Hepatocyte (in vitro differentiated cells): ENCODE data around the gene SND1. TPM values are rescaled to one million over a fixed set of nuclear protein-coding genes. Genes with fewer than 3 reads are reported as not detected.

Experiments
- DNase-seq: peaks from one replicate; pipeline ENCODE4 v3.0.0-alpha.2; 2016; ENCODE audit warnings: low spot score
- H2AFZ ChIP-seq: fragments of 200-600 bp; sonication (generic); 2 replicates; pipeline ENCODE4 v1.6.0; 2016; ENCODE audit warnings: antibody characterized with exemption, mild to moderate bottlenecking
- H3K27ac ChIP-seq: fragments of 200-600 bp; sonication (generic); 2 replicates; pipeline ENCODE4 v1.5.1; 2016; ENCODE audit warnings: mild to moderate bottlenecking
- H3K27me3 ChIP-seq: fragments of 200-600 bp; sonication (generic); 2 replicates; pipeline ENCODE4 v1.6.1; 2016
- H3K36me3 ChIP-seq: fragments of 200-600 bp; sonication (generic); replicated peaks from 2 replicates; pipeline ENCODE4 v1.5.1; 2016; ENCODE audit warnings: low read depth; ENCODE audit not compliant: insufficient read depth
- H3K4me1 ChIP-seq: fragments of 200-600 bp; sonication (generic); 2 replicates; pipeline ENCODE4 v1.5.1; 2016; ENCODE audit warnings: mild to moderate bottlenecking, moderate library complexity; ENCODE audit not compliant: insufficient read depth
- H3K4me2 ChIP-seq: fragments of 200-600 bp; sonication (generic); 2 replicates; pipeline ENCODE4 v1.6.0; 2016
- H3K4me3 ChIP-seq: fragments of 200-600 bp; sonication (generic); 2 replicates; pipeline ENCODE4 v1.5.1; 2016; ENCODE audit warnings: mild to moderate bottlenecking
- H3K79me2 ChIP-seq: fragments of 200-600 bp; sonication (generic); 2 replicates; pipeline ENCODE4 v1.6.0; 2017; ENCODE audit warnings: mild to moderate bottlenecking
- H3K9me2 ChIP-seq: fragments of 200-600 bp; sonication (generic); replicated peaks from 2 replicates; pipeline ENCODE4 v1.6.0; 2017; ENCODE audit warnings: mild to moderate bottlenecking; ENCODE audit not compliant: insufficient read depth
- H3K9me3 ChIP-seq: fragments of 200-600 bp; sonication (generic); 2 replicates; pipeline ENCODE4 v1.5.1; 2016; ENCODE audit warnings: low read depth, mild to moderate bottlenecking
- H4K20me1 ChIP-seq: fragments of 200-600 bp; sonication (generic); 2 replicates; pipeline ENCODE4 v1.6.0; 2016; ENCODE audit warnings: mild to moderate bottlenecking; ENCODE audit not compliant: insufficient read depth, poor library complexity, severe bottlenecking
- EZH2 ChIP-seq: fragments of 200-600 bp; sonication (generic); IDR thresholded peaks from 2 replicates; pipeline ENCODE4 v1.6.1; 2016; ENCODE audit warnings: antibody characterized with exemption, mild to moderate bottlenecking, borderline replicate concordance
- EZH2phosphoT487 ChIP-seq: fragments of 200-600 bp; sonication (generic); IDR thresholded peaks from one replicate; pipeline ENCODE4 v1.6.1; 2018; ENCODE audit warnings: antibody characterized with exemption, mild to moderate bottlenecking, low read depth, moderate library complexity; ENCODE audit not compliant: unreplicated experiment, severe bottlenecking
- WGBS: methylation state at CpG from one replicate; pipeline ENCODE4 v1.1.6; 2016; ENCODE audit warnings: low lambda C conversion rate; ENCODE audit errors: missing lambda C conversion rate; 5-methylcytosine and 5-hydroxymethylcytosine counted together
- polyA plus RNA-seq: library from polyadenylated mRNA; unstranded; fragments of >200 nt; fragmentation: Nextera tagmentation; extraction: Ambion mirVana; gene quantifications from 2 replicates; pipeline ENCODE4 v1.2.1, GENCODE V29; 2016
- total RNA-seq: library from RNA; depleted of rRNA; stranded (reverse); fragments of >200 nt; gene quantifications from 2 replicates; pipeline ENCODE4 v1.2.3, GENCODE V29; 2014
- TF ChIP-seq, protein P1 (sequence below): fragments of 200-600 bp; sonication (generic); IDR thresholded peaks from 2 replicates; pipeline ENCODE4 v1.5.1; 2016; ENCODE audit warnings: antibody characterized with exemption, mild to moderate bottlenecking; ENCODE audit not compliant: poor library complexity

Gene SND1
- total and polyA plus RNA-seq, 2 experiments from 2014 or later: 141 to 200 TPM

DNA sequence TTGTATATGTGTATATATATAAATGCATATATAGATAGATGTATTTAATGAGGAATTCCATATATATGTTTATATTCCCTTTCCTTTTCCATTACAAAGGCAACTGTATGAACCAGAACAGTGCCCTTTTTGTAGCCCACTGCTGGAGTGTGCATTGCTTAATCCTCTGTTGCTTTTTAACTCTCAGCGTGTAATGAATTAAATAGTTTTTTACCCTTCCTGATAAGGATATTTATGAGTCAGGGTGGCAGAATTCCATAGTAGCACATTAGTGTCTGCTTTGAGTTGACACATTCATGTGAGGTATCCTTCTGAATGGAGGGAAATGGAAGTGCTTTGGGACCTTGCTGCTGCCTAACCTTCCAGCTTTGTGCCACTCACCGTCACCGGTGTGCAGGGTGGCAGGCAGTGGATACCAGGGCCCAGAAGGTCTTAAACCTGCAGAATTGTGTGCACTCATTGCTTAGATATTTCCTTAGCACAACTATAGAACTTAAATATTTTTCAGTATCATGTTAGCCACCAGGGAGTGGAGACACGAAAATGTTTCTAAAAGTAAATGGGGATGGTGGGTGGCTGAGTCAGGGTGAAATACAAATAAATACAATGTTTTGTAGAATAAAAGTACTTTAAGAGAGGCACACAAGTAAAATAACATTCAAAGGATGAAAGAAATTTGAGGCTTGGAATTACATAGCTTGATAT is 117.9 kb downstream of the SND1 start:
- Histone ChIP-seq H3K27ac (no peak overlapping the region), H3K4me2 (no peak overlapping the region), H3K79me2 (peaks cover 60% of the 10 kb centered on the region), H4K20me1 (peaks cover 22% of the 10 kb centered on the region), H3K4me3 (no peak overlapping the region), H3K9me3 (no peaks in the 10 kb centered on the region), H3K27me3 (no peaks in the 10 kb centered on the region), H3K4me1 (no peaks in the 10 kb centered on the region), H2AFZ (no peak overlapping the region), H3K9me2 (no peaks in the 10 kb centered on the region), H3K36me3 (no peaks in the 10 kb centered on the region)
- DNase-seq: no peak
- WGBS: 88% methylated on average over 4 of the region's 4 CpGs
- TF ChIP-seq EZH2 (no peak), EZH2phosphoT487 (no peak)
- TF ChIP-seq, protein P1, sequence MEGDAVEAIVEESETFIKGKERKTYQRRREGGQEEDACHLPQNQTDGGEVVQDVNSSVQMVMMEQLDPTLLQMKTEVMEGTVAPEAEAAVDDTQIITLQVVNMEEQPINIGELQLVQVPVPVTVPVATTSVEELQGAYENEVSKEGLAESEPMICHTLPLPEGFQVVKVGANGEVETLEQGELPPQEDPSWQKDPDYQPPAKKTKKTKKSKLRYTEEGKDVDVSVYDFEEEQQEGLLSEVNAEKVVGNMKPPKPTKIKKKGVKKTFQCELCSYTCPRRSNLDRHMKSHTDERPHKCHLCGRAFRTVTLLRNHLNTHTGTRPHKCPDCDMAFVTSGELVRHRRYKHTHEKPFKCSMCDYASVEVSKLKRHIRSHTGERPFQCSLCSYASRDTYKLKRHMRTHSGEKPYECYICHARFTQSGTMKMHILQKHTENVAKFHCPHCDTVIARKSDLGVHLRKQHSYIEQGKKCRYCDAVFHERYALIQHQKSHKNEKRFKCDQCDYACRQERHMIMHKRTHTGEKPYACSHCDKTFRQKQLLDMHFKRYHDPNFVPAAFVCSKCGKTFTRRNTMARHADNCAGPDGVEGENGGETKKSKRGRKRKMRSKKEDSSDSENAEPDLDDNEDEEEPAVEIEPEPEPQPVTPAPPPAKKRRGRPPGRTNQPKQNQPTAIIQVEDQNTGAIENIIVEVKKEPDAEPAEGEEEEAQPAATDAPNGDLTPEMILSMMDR: no peak

DNA sequence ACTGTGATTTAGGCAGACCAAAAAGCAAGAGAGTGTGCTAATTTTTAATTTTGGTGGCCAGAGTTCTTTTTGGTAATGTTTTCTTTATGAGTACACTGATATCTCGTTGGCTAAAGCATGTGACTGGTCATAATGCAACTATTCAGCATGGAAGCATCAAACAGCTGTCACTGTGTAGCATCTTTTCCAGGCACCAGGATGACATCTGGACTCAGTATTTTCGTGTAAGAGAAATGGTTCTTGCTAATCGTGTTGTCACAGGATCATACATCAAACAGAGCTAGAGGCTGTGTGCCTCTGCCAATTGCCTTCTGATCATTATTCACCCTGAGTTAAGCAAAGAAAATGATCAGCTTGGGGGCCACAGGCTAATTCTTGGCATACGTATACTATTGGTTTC is 118.9 kb downstream of the SND1 start:
- Histone ChIP-seq H3K9me3 (no peaks in the 10 kb centered on the region), H3K27ac (no peak overlapping the region), H3K4me3 (no peak overlapping the region), H3K27me3 (no peaks in the 10 kb centered on the region), H3K36me3 (no peaks in the 10 kb centered on the region), H2AFZ (no peak overlapping the region), H4K20me1 (peaks cover 22% of the 10 kb centered on the region), H3K79me2 (peaks cover 63% of the 10 kb centered on the region), H3K4me2 (no peak overlapping the region), H3K4me1 (no peaks in the 10 kb centered on the region), H3K9me2 (no peaks in the 10 kb centered on the region)
- no peak for DNase-seq
- 76% methylated on average over 4 of the region's 4 CpGs for WGBS
- TF ChIP-seq EZH2phosphoT487 (no peak), EZH2 (no peak)
- TF ChIP-seq, protein P1: no peak

- Histone ChIP-seq H3K4me1 (peaks cover 2% of the 10 kb centered on the region), H3K9me3 (no peaks in the 10 kb centered on the region), H3K9me2 (no peaks in the 10 kb centered on the region), H3K36me3 (no peaks in the 10 kb centered on the region), H3K4me3 (no peak overlapping the region), H2AFZ (no peak overlapping the region), H3K79me2 (peaks cover 63% of the 10 kb centered on the region), H3K27ac (no peak overlapping the region), H3K27me3 (no peaks in the 10 kb centered on the region), H4K20me1 (peaks cover 22% of the 10 kb centered on the region), H3K4me2 (no peak overlapping the region)
- TF ChIP-seq EZH2: no peak
- TF ChIP-seq, protein P1: no peak
- no peak for TF ChIP-seq EZH2phosphoT487
- 97% methylated on average over 5 of the region's 5 CpGs for WGBS
- no peak for DNase-seq
Measured at GRCh38 chr7:127771707-127772106, 119.7 kb downstream of the SND1 start.
